Upper lobe of left lung (tissue), 6 donors: Measurements from ENCODE around the gene NEURL1. TPM values are rescaled to one million over a fixed set of nuclear protein-coding genes. Genes with fewer than 3 reads are reported as not detected.
A peak's percentile ranks its signal among the peaks of the same experiment; 100 is the strongest.

Experiments used
- ATAC-seq, 2 donors: fragments of 200-7000 bp; cut with Tn5 transposase; one replicate each; pipeline ENCODE4 v1.9.1; 2022; ENCODE audit warnings: mild to moderate bottlenecking in 2 of 2, moderate library complexity in 2 of 2; ENCODE audit not compliant: low FRiP score in 2 of 2
- DNase-seq, 2 donors: peaks; one replicate each; pipeline ENCODE4 v3.0.0-alpha.2; 2019 to 2020
- H3K27ac ChIP-seq, 4 donors: fragments of 200-600 bp; sonication (generic); one replicate each; pipeline ENCODE4 v1.5.1; 2016 to 2019
- H3K27me3 ChIP-seq, 4 donors: fragments of 200-600 bp; sonication (generic); one replicate each; pipeline ENCODE4 v1.5.1; 2017 to 2019
- H3K36me3 ChIP-seq, 4 donors: fragments of 200-600 bp; sonication (generic); one replicate each; pipeline ENCODE4 v1.5.1; 2016 to 2019
- H3K4me1 ChIP-seq, 4 donors: fragments of 200-600 bp; sonication (generic); one replicate each; pipeline ENCODE4 v1.5.1; 2018 to 2019
- H3K4me3 ChIP-seq, 4 donors: fragments of 200-600 bp; sonication (generic); one replicate each; pipeline ENCODE4 v1.5.1; 2017 to 2019; ENCODE audit warnings: mild to moderate bottlenecking in 2 of 4, moderate library complexity in 1 of 4
- H3K9me3 ChIP-seq, 4 donors: fragments of 200-600 bp; sonication (generic); one replicate each; pipeline ENCODE4 v1.5.1; 2018 to 2019
- EP300 ChIP-seq, 4 donors: sonication (generic); formaldehyde crosslinking; IDR thresholded peaks; one replicate each; pipeline ENCODE4 v1.5.1; 2017; ENCODE audit warnings: antibody characterized with exemption in 4 of 4, control low read depth in 2 of 4
- POLR2A ChIP-seq, 4 donors: fragments of 450-650 bp; IDR thresholded peaks; one replicate each; pipeline ENCODE4 v1.5.1; 2016 to 2017; ENCODE audit warnings: antibody characterized with exemption in 4 of 4, mild to moderate bottlenecking in 2 of 4
- POLR2AphosphoS5 ChIP-seq, 2 donors: sonication (generic); formaldehyde crosslinking; IDR thresholded peaks; one replicate each; pipeline ENCODE4 v1.5.1; 2017; ENCODE audit warnings: antibody characterized with exemption in 2 of 2
- WGBS, 2 donors: methylation state at CpG; one replicate each; pipeline ENCODE4 v1.1.5; 2017 to 2018; 5-methylcytosine and 5-hydroxymethylcytosine counted together
- total RNA-seq, 6 donors: library from RNA; depleted of rRNA in 4 of 6; stranded (reverse); fragments of >200 nt in 4 of 6; gene quantifications; one replicate each; pipeline versions ENCODE4 v1.1.0 to v1.2.1, GENCODE V29; 2016 to 2021
- TF ChIP-seq, protein P1 (sequence below), 6 experiments: fragments of 450-650 bp in 4 of 6; fragments of 200-600 bp in 2 of 6; sonication (generic) in 2 of 6; IDR thresholded peaks; one replicate each; pipeline ENCODE4 v1.5.1; 2016 to 2019; ENCODE audit warnings: antibody characterized with exemption in 6 of 6
- donor health status: DM: no; HTN: no; CAD: no; lungs with moderate emphysema.
- donor health status: DM: no; HTN: yes; CAD: no; lungs with severe emphysema.

NEURL1 gene
- total RNA-seq, 6 donors from 2014 or later = 0.22 to 1.1 (median 0.80) TPM; not detected in 1

DNA sequence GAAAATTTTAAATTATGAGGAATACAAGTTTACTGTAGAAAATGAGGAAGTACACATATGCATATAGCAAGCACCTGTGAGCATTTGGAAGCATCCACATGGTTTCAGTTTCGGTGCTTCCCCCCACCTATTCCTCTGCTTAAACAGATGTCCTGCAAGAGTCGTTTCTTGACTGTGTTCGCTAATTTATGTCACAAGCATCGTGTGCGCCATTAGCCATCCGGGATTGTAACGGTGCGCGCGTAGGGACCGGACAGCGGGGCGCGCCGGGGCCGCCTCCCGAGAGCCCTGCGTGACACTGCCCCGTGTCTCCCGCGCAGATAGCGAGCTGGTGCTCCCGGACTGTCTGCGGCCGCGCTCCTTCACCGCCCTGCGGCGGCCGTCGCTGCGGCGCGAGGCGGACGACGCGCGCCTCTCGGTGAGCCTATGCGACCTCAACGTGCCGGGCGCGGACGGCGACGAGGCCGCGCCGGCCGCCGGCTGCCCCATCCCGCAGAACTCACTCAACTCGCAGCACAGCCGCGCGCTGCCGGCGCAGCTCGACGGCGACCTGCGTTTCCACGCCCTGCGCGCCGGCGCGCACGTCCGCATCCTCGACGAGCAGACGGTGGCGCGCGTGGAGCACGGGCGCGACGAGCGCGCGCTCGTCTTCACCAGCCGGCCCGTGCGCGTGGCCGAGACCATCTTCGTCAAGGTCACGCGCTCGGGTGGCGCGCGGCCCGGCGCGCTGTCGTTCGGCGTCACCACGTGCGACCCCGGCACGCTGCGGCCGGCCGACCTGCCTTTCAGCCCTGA, 90.9 kb downstream of the NEURL1 start:
- peaks cover 0 to 13% (median 7%) of the 10 kb centered on the region in 4 donors for H3K4me1 ChIP-seq
- no peak overlapping the region for H3K27ac ChIP-seq
- DNase-seq (peak in 1 of 2 donors; percentile 92), ATAC-seq (peak in 1 of 2 donors; percentile 42)
- H3K4me3 ChIP-seq = peak overlapping the region in 3 of 4 donors; percentile 37 to 52 (median 47)
- H3K36me3 ChIP-seq = no peaks in the 10 kb centered on the region
- TF ChIP-seq, protein P1, sequence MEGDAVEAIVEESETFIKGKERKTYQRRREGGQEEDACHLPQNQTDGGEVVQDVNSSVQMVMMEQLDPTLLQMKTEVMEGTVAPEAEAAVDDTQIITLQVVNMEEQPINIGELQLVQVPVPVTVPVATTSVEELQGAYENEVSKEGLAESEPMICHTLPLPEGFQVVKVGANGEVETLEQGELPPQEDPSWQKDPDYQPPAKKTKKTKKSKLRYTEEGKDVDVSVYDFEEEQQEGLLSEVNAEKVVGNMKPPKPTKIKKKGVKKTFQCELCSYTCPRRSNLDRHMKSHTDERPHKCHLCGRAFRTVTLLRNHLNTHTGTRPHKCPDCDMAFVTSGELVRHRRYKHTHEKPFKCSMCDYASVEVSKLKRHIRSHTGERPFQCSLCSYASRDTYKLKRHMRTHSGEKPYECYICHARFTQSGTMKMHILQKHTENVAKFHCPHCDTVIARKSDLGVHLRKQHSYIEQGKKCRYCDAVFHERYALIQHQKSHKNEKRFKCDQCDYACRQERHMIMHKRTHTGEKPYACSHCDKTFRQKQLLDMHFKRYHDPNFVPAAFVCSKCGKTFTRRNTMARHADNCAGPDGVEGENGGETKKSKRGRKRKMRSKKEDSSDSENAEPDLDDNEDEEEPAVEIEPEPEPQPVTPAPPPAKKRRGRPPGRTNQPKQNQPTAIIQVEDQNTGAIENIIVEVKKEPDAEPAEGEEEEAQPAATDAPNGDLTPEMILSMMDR (IDR thresholded peaks at IDR 0.05) = no peak
- peak in 1 of 4 donors; percentile 14 for TF ChIP-seq POLR2A (IDR thresholded peaks at IDR 0.05)
- H3K27me3 ChIP-seq = peaks cover 0 to 5% (median 0%) of the 10 kb centered on the region in 4 donors
- WGBS, 2 donors = 12 to 29% methylated on average over 9 to 40 of the region's 111 CpGs
- no peaks in the 10 kb centered on the region for H3K9me3 ChIP-seq

DNA sequence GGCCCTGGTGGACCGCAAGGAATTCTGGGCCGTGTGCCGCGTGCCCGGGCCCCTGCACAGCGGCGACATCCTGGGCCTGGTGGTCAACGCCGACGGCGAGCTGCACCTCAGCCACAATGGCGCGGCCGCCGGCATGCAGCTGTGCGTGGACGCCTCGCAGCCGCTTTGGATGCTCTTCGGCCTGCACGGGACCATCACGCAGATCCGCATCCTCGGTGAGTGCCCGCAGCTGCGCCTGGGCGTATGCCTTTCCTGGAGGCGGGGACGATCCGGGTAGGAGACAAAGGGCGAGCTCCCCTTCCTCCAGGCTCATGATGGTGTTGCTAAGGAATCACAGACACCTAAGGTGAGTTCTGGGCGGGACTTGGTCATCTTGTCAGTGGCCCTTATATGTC, 91.5 kb downstream of the NEURL1 start:
- no peaks in the 10 kb centered on the region for H3K9me3 ChIP-seq
- WGBS, 2 donors = 81 to 86% methylated on average over 23 to 24 of the region's 32 CpGs
- H3K4me1 ChIP-seq = peaks cover 0 to 13% (median 7%) of the 10 kb centered on the region in 4 donors
- ATAC-seq (no peak), DNase-seq (no peak)
- no peaks in the 10 kb centered on the region for H3K36me3 ChIP-seq
- TF ChIP-seq, protein P1 (IDR thresholded peaks at IDR 0.05) = no peak
- TF ChIP-seq EP300 (IDR thresholded peaks at IDR 0.05) (no peak), POLR2AphosphoS5 (IDR thresholded peaks at IDR 0.05) (no peak), POLR2A (IDR thresholded peaks at IDR 0.05) (no peak)
- peaks cover 0 to 5% (median 0%) of the 10 kb centered on the region in 4 donors for H3K27me3 ChIP-seq
- peak overlapping the region in 3 of 4 donors; percentile 37 to 52 (median 47) for H3K4me3 ChIP-seq
- H3K27ac ChIP-seq = no peak overlapping the region

DNA sequence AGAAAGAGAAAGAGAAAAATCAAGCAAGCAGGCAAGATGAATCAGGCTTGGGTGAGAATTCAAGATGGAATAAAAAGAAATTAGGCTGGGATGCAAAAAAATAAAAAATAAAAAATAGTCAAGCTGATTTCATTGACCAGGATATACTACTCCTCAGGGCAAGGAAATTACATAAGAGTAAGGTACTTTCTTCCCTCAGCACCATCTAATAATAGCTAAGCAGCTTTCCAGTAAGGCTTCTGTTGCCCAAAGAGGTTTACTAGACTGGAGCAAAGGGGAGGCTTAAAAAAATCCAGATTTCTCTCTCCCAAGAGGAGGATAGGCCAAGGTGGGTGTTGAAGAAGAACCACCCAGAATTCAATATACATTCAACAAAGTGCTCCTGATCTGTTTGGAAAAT, 93.6 kb downstream of the NEURL1 start:
- no peak for ATAC-seq
- no peak for DNase-seq
- Histone ChIP-seq H3K27ac (no peak overlapping the region), H3K36me3 (no peaks in the 10 kb centered on the region), H3K27me3 (peaks cover 0 to 5% (median 0%) of the 10 kb centered on the region in 4 donors), H3K4me1 (peaks cover 0 to 13% (median 7%) of the 10 kb centered on the region in 4 donors), H3K9me3 (no peaks in the 10 kb centered on the region), H3K4me3 (no peak overlapping the region)
- TF ChIP-seq EP300 (IDR thresholded peaks at IDR 0.05) (no peak), POLR2AphosphoS5 (IDR thresholded peaks at IDR 0.05) (no peak), POLR2A (IDR thresholded peaks at IDR 0.05) (no peak)
- TF ChIP-seq, protein P1 (IDR thresholded peaks at IDR 0.05) = no peak

DNA sequence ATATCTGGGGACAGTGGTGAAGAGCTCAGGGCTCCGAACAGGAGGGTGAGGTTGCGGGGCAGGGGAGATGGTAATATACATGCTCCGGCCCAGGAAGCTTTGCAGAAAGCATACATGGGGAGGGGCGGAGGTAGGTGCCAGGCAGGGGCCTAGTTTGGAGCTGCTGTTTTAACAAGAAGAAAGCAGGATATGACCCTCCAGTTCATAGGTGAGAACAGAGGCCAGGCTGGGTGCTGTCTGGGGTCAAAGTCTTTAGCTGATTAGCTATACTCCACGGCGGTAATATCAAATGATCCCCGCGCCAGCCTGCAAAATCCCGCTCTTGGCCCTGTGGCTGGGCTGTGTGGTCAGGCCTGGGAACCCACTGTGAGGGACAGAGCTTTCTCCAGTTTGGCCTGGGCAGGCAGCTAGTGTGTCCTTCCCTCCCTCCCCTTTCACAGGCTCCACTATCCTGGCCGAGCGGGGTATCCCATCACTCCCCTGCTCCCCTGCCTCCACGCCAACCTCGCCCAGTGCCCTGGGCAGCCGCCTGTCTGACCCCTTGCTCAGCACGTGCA, 95.6 kb downstream of the NEURL1 start:
- Histone ChIP-seq H3K4me3 (no peak overlapping the region), H3K9me3 (no peaks in the 10 kb centered on the region), H3K4me1 (peaks cover 0 to 10% (median 7%) of the 10 kb centered on the region in 4 donors), H3K27me3 (peaks cover 0 to 5% (median 0%) of the 10 kb centered on the region in 4 donors), H3K27ac (no peak overlapping the region), H3K36me3 (no peaks in the 10 kb centered on the region)
- TF ChIP-seq EP300 (IDR thresholded peaks at IDR 0.05) = no peak
- TF ChIP-seq POLR2A (IDR thresholded peaks at IDR 0.05) = no peak
- TF ChIP-seq, protein P1 (IDR thresholded peaks at IDR 0.05) = no peak
- TF ChIP-seq POLR2AphosphoS5 (IDR thresholded peaks at IDR 0.05) = no peak
- no peak for ATAC-seq
- DNase-seq = peak in 1 of 2 donors; percentile 44
- WGBS, 2 donors = 91 to 92% methylated on average over 14 to 15 of the region's 15 CpGs
